HCT116 (cell line): ENCODE measurements around the gene SEMA5B.

Experiments used
- EZH2 ChIP-seq: fragments of 200-600 bp; sonication (generic); IDR thresholded peaks from 2 replicates; pipeline ENCODE4 v1.6.1; 2017; ENCODE audit warnings: antibody characterized with exemption, mixed run types
- EZH2phosphoT487 ChIP-seq: fragments of 200-600 bp; IDR thresholded peaks from 2 replicates; pipeline ENCODE4 v1.6.1; 2018; ENCODE audit warnings: antibody characterized with exemption, borderline replicate concordance
- POLR2A ChIP-seq: IDR thresholded peaks from 2 replicates; pipeline ENCODE4 v1.7.0; 2011; ENCODE audit warnings: borderline replicate concordance; ENCODE audit not compliant: insufficient read depth, insufficient read length; ENCODE audit errors: extremely low read depth
- POLR2AphosphoS5 ChIP-seq: IDR thresholded peaks from 2 replicates; pipeline ENCODE4 v1.6.1; 2011; ENCODE audit warnings: mild to moderate bottlenecking, low read depth, low read length, moderate library complexity
- RAD21 ChIP-seq: IDR thresholded peaks from 2 replicates; pipeline ENCODE4 v1.6.1; 2012; ENCODE audit warnings: low read depth, mild to moderate bottlenecking
- SIN3A ChIP-seq: IDR thresholded peaks from 2 replicates; pipeline ENCODE4 v1.6.1; 2012; ENCODE audit warnings: low read depth
- SP1 ChIP-seq: IDR thresholded peaks from 2 replicates; pipeline ENCODE4 v1.6.1; 2012; ENCODE audit warnings: low read depth
- ZFX ChIP-seq: fragments of 450-650 bp; IDR thresholded peaks from 2 replicates; pipeline ENCODE4 v1.6.1; 2017
- TF ChIP-seq, protein P1 (sequence below): IDR thresholded peaks from 2 replicates; pipeline ENCODE4 v1.6.1; 2012
- TF ChIP-seq, protein P2 (sequence below), 3 experiments: fragments of 200-600 bp in 1 of 3; sonication (generic) in 1 of 3; IDR thresholded peaks in 2 of 3; conservative IDR thresholded peaks in 1 of 3; 2 replicates each; pipeline ENCODE4 v1.5.1; 2012 to 2017; ENCODE audit warnings: low read depth in 2 of 3, low read length in 2 of 3, antibody characterized with exemption in 1 of 3, borderline replicate concordance in 1 of 3, control low read depth in 1 of 3, mild to moderate bottlenecking in 1 of 3, mixed read lengths in 1 of 3, mixed run types in 1 of 3, moderate library complexity in 1 of 3; ENCODE audit not compliant: insufficient read depth in 1 of 3

DNA sequence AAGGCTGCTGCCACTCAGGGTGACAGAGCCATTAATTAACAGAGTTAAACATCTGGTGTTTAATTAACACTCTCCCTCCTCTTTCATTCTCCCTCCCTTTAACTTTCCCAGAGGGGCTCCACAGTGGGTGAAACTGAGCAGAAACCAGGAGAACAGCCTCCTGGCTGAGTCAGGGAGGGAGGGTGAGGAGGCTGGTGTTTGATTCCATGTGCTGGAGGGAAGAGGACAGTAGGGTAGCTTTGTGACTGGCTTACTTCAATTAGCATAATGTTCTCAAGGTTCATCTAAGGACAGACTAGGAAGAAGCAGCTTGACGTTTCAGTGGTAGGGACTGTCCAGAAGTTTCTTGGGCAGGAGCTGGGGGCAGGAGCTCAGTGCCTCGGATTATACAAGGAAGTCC is 62.8 kb downstream of the SEMA5B start:
- TF ChIP-seq RAD21 (no peak), POLR2AphosphoS5 (no peak), POLR2A (no peak), SP1 (no peak), EZH2 (no peak), ZFX (no peak), SIN3A (no peak), EZH2phosphoT487 (no peak)
- TF ChIP-seq, protein P1, sequence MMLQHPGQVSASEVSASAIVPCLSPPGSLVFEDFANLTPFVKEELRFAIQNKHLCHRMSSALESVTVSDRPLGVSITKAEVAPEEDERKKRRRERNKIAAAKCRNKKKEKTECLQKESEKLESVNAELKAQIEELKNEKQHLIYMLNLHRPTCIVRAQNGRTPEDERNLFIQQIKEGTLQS = no peak
- TF ChIP-seq, protein P2, sequence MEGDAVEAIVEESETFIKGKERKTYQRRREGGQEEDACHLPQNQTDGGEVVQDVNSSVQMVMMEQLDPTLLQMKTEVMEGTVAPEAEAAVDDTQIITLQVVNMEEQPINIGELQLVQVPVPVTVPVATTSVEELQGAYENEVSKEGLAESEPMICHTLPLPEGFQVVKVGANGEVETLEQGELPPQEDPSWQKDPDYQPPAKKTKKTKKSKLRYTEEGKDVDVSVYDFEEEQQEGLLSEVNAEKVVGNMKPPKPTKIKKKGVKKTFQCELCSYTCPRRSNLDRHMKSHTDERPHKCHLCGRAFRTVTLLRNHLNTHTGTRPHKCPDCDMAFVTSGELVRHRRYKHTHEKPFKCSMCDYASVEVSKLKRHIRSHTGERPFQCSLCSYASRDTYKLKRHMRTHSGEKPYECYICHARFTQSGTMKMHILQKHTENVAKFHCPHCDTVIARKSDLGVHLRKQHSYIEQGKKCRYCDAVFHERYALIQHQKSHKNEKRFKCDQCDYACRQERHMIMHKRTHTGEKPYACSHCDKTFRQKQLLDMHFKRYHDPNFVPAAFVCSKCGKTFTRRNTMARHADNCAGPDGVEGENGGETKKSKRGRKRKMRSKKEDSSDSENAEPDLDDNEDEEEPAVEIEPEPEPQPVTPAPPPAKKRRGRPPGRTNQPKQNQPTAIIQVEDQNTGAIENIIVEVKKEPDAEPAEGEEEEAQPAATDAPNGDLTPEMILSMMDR (IDR thresholded peaks at IDR 0.05 in 2 of 3, conservative IDR thresholded peaks at IDR 0.05 in 1 of 3; ENCODE audit: borderline replicate concordance in 1 of 3, insufficient read depth in 1 of 3, low read depth in 2 of 3, low read length in 2 of 3) = no peak
